Muscle layer of duodenum (tissue), 2 donors: Measurements from ENCODE around the gene GSK3B.

Experiments
- H3K27ac ChIP-seq: one replicate; pipeline ENCODE4 v1.7.0; 2013; ENCODE audit warnings: mild to moderate bottlenecking, low read length
- H3K27me3 ChIP-seq: one replicate; pipeline ENCODE4 v1.7.0; 2013; ENCODE audit warnings: low read depth, mild to moderate bottlenecking, control low read depth, low read length
- H3K36me3 ChIP-seq, 2 donors: one replicate each; pipeline ENCODE4 v1.7.0; 2013; ENCODE audit warnings: low read length in 2 of 2, control low read depth in 1 of 2, mild to moderate bottlenecking in 1 of 2; ENCODE audit not compliant: insufficient read depth in 2 of 2, control insufficient read depth in 1 of 2
- H3K4me1 ChIP-seq, 2 donors: one replicate each; pipeline ENCODE4 v1.7.0; 2013; ENCODE audit warnings: low read length in 2 of 2, mild to moderate bottlenecking in 2 of 2, control low read depth in 1 of 2, moderate library complexity in 1 of 2; ENCODE audit not compliant: insufficient read depth in 2 of 2, control insufficient read depth in 1 of 2
- H3K4me3 ChIP-seq, 2 donors: one replicate each; pipeline ENCODE4 v1.7.0; 2013; ENCODE audit warnings: low read length in 2 of 2, low read depth in 1 of 2, mild to moderate bottlenecking in 1 of 2
- H3K9me3 ChIP-seq, 2 donors: one replicate each; pipeline ENCODE4 v1.7.0; 2013; ENCODE audit warnings: low read length in 2 of 2, control low read depth in 1 of 2, mild to moderate bottlenecking in 1 of 2; ENCODE audit not compliant: control insufficient read depth in 1 of 2
- donor health status: healthy.

The GSK3B gene

DNA sequence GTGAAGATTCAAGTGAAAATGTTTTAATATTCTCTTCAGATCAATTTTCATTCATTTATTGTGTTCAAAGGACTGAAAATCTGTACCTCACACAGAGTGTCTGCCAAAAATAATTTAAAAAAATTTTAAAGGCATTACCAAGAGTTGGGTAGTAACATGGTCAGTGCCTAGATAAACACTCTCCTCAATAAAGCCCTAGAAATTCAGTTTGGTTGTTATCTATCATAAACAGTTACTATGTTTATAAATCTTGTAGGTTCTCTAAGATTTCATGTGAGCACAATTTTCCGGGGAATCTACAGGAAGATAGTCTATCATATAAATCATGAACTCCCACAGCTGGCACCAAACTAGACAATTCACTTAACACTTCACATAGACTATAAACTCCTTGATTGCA lies 128.6 kb downstream of the GSK3B start:
- no peaks in the 10 kb centered on the region for H3K9me3 ChIP-seq
- no peak overlapping the region for H3K27ac ChIP-seq
- H3K36me3 ChIP-seq = no peaks in the 10 kb centered on the region
- H3K27me3 ChIP-seq = no peaks in the 10 kb centered on the region
- H3K4me3 ChIP-seq = no peak overlapping the region
- H3K4me1 ChIP-seq = peaks cover 0 to 8% of the 10 kb centered on the region in 2 donors

GRCh38 chr3:119964294-119964693 lies 130.0 kb downstream of the GSK3B start:
- Histone ChIP-seq H3K36me3 (no peaks in the 10 kb centered on the region), H3K4me3 (no peak overlapping the region), H3K27ac (no peak overlapping the region), H3K4me1 (peaks cover 0 to 8% of the 10 kb centered on the region in 2 donors), H3K9me3 (no peaks in the 10 kb centered on the region), H3K27me3 (no peaks in the 10 kb centered on the region)

DNA sequence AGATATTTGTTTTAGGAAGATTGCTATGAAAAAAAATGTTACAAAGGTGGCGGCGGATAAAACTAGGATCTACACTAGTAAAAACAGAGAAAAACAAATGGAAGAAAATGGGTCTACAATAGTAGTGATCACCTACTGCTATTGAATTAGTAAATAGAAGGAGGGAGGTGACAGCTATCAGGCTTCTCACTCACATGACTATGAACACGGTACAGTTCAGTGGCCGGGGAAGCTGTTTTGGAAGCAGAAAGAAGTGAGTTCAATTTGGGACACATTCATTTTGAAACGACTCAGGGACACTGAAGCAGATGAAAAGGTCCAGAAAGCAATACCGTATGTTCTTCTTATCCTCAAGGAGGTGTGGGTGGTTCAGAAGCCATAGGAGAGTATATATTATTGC lies 138.3 kb downstream of the GSK3B start:
- no peaks in the 10 kb centered on the region for H3K36me3 ChIP-seq
- no peaks in the 10 kb centered on the region for H3K4me1 ChIP-seq
- H3K9me3 ChIP-seq = no peaks in the 10 kb centered on the region
- no peak overlapping the region for H3K4me3 ChIP-seq
- H3K27me3 ChIP-seq = no peaks in the 10 kb centered on the region
- no peak overlapping the region for H3K27ac ChIP-seq

DNA sequence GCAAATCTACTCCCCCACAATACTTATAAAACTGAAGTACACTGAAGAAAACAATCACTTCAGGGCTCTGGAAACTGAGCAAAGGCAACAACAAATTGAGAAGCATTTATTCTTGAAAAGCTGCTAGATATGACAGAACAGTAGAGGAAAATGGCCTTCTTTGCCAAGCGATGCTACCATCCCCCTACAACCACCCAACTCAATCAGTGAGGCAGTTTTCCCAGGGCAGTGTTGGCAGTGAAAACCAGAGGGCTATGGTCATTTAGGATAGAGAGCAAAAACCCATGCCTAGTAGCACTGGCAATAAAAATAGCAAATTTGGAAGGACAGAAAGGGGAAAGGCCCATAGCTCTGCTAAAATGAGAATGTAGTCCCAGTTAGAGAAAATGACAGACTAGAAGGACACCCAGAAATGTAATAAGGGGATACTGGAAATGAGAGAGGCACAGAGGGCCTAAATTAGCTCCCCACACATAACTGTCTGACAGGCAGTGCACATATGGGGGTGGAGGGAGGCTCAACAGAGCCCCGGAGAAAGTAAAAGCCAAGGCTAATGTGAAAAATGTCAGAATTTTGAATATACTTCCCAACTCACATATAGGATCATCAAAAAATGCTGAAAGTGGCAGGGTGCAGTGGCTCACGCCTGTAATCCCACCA lies 143.5 kb downstream of the GSK3B start:
- Histone ChIP-seq H3K27ac (no peak overlapping the region), H3K4me3 (no peak overlapping the region), H3K27me3 (no peaks in the 10 kb centered on the region), H3K36me3 (no peaks in the 10 kb centered on the region), H3K9me3 (no peaks in the 10 kb centered on the region), H3K4me1 (no peaks in the 10 kb centered on the region)

DNA sequence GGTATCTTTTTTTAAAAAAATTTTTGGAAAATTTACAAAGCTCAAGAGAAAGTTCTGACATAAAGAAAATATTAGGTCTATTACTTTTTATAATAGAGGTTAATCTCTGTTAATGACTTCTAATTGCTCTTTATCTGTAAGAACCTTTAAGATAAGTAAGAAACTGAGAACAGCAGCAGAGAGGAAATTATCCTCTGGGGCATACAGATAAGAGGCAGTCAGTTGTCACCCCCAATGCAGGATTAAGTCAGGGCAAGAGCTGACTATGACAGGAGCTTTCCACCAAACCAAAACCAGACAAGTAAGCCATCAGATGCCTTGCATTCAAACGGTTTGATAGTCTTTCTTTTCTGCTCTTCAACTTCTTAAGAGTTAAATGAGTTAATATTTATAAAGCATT lies 149.0 kb downstream of the GSK3B start:
- Histone ChIP-seq H3K27me3 (no peaks in the 10 kb centered on the region), H3K27ac (no peak overlapping the region), H3K9me3 (no peaks in the 10 kb centered on the region), H3K4me1 (no peaks in the 10 kb centered on the region), H3K4me3 (no peak overlapping the region), H3K36me3 (no peaks in the 10 kb centered on the region)

GRCh38 chr3:119944091-119944490 lies 150.2 kb downstream of the GSK3B start:
- Histone ChIP-seq H3K27ac (no peak overlapping the region), H3K4me3 (no peak overlapping the region), H3K9me3 (no peaks in the 10 kb centered on the region), H3K36me3 (no peaks in the 10 kb centered on the region), H3K4me1 (no peaks in the 10 kb centered on the region), H3K27me3 (no peaks in the 10 kb centered on the region)

DNA sequence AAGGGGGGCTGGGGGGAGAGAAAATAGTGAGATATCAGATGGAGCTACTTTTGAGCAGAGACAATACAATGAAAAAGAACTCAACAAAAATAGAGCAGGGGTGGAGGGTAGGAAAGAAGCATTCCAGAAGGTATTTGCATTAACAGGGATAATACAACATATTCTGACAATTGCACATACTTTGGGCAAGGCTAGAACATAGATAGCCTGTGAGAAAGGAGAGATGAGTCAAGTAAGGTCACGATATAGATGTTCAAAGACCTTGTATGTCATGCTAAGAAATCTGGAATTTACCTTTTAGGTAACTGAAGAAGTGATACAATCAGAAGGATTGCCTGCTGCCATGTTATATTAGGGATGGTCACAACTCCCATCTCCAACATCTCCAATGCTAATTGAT lies 155.2 kb downstream of the GSK3B start:
- Histone ChIP-seq H3K27ac (no peak overlapping the region), H3K27me3 (no peaks in the 10 kb centered on the region), H3K4me1 (no peaks in the 10 kb centered on the region), H3K4me3 (no peak overlapping the region), H3K36me3 (no peaks in the 10 kb centered on the region), H3K9me3 (peaks cover 0 to 4% of the 10 kb centered on the region in 2 donors)

GRCh38 chr3:119937229-119937628 lies 157.0 kb downstream of the GSK3B start:
- H3K27me3 ChIP-seq = no peaks in the 10 kb centered on the region
- no peak overlapping the region for H3K4me3 ChIP-seq
- H3K27ac ChIP-seq = no peak overlapping the region
- H3K36me3 ChIP-seq = no peaks in the 10 kb centered on the region
- H3K4me1 ChIP-seq = no peaks in the 10 kb centered on the region
- H3K9me3 ChIP-seq = peaks cover 0 to 4% of the 10 kb centered on the region in 2 donors

DNA sequence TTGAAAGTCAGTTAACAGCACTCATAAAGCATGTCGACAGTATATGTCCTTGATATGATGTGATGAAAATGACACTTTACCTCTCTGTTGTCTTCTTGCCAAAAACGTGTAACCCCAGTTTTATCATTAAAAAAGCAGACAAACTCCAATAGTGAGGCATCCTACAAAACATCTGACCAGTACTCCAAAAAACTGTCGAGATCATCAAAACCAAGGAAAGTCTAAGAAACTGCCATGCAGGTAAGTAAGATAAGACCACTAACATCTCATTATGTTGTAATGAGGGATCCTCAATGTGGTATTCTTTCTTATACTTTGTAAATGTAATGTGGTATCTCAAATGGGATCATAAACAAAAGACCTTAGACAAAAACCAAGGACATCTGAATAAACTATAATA lies 160.0 kb downstream of the GSK3B start:
- no peaks in the 10 kb centered on the region for H3K27me3 ChIP-seq
- H3K27ac ChIP-seq = no peak overlapping the region
- H3K4me3 ChIP-seq = no peak overlapping the region
- no peaks in the 10 kb centered on the region for H3K4me1 ChIP-seq
- H3K36me3 ChIP-seq = no peaks in the 10 kb centered on the region
- peaks cover 0 to 4% of the 10 kb centered on the region in 2 donors for H3K9me3 ChIP-seq

DNA sequence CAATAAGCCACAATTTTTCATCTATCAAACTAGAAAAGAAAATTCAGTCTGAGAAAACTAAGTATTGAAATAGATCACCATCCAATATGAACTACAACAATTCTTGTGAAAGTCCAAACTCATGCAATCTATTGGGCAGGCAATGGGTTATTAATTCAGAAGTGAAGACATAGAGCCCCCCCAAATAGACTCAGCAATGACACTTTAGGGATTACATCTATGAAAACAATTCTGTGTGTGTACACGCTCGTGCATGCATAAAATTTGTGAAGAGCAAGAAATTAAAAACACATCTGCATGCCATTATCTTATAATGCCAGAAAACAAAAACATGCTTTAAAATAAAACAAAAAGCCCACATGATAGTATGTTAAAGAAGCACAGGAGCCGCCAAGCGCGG lies 161.0 kb downstream of the GSK3B start:
- H3K4me1 ChIP-seq = no peaks in the 10 kb centered on the region
- peaks cover 0 to 4% of the 10 kb centered on the region in 2 donors for H3K9me3 ChIP-seq
- no peak overlapping the region for H3K27ac ChIP-seq
- H3K36me3 ChIP-seq = no peaks in the 10 kb centered on the region
- no peak overlapping the region for H3K4me3 ChIP-seq
- H3K27me3 ChIP-seq = no peaks in the 10 kb centered on the region

DNA sequence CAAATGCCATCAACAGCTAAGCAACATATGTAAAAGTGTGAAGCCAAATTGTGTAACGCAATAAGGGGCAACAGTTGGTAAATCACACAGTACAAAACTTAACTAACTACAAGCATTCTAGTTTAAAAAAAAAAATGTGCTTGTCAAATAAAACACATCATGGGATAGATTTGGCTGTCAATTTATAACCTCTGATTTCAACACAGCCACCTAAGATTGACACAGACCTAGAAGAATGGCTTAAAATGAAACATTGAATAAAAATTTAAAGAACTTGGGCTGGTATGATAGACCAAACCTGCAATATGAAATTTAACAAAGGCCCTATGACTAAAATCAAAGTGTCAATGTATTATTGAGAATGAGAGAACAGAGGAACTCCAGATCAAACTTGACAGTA lies 164.0 kb downstream of the GSK3B start:
- no peak overlapping the region for H3K27ac ChIP-seq
- H3K4me1 ChIP-seq = no peaks in the 10 kb centered on the region
- no peaks in the 10 kb centered on the region for H3K9me3 ChIP-seq
- no peak overlapping the region for H3K4me3 ChIP-seq
- no peaks in the 10 kb centered on the region for H3K36me3 ChIP-seq
- H3K27me3 ChIP-seq = no peaks in the 10 kb centered on the region

DNA sequence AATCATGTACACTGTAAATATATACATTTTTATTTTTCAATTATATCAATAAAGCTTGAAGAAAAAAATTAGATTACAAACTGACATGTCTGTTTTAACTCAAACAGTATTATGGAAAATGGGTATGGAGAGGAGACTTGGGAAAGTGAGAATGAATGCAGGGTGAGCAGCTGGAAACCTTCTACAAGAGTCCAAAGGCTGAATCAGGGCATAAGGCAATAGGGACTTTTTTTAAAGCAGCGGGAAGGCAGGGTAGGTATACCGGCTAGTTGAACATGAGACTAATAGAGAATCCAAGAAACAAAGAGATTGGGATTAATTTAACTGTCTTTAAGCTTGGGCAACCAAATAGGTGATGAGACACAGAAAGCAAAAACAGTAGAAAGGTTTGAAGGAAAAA lies 167.1 kb downstream of the GSK3B start:
- no peaks in the 10 kb centered on the region for H3K4me1 ChIP-seq
- no peaks in the 10 kb centered on the region for H3K36me3 ChIP-seq
- H3K27ac ChIP-seq = no peak overlapping the region
- H3K9me3 ChIP-seq = no peaks in the 10 kb centered on the region
- no peaks in the 10 kb centered on the region for H3K27me3 ChIP-seq
- no peak overlapping the region for H3K4me3 ChIP-seq
